Astrocyte (in vitro differentiated cells and primary cell): ENCODE measurements around the gene ACTN4. TPM values are rescaled to one million over a fixed set of nuclear protein-coding genes. Genes with fewer than 3 reads are reported as not detected.

Source experiments
- DNase-seq: peaks from one replicate; pipeline ENCODE4 v3.0.0-alpha.2; 2010; ENCODE audit warnings: low read depth
- FAIRE-seq: peaks from 2 replicates; lab custom pipeline; 2011; peaks lifted over from hg19 to GRCh38; lab: Jason Lieb, UNC
- H2AFZ ChIP-seq: 2 replicates; pipeline ENCODE4 v1.6.0; 2012; ENCODE audit warnings: low read depth, low read length, inconsistent platforms
- H3K27ac ChIP-seq: 2 replicates; pipeline ENCODE4 v1.5.1; 2011; ENCODE audit warnings: low read depth, low read length, inconsistent platforms
- H3K27me3 ChIP-seq: 2 replicates; pipeline ENCODE4 v1.6.0; 2011; ENCODE audit warnings: low read length, inconsistent platforms; ENCODE audit not compliant: insufficient read depth
- H3K36me3 ChIP-seq: 2 replicates; pipeline ENCODE4 v1.5.1; 2011; ENCODE audit warnings: low read length, inconsistent platforms; ENCODE audit not compliant: insufficient read depth
- H3K4me1 ChIP-seq: 2 replicates; pipeline ENCODE4 v1.5.1; 2011; ENCODE audit warnings: low read length, inconsistent platforms; ENCODE audit not compliant: insufficient read depth
- H3K4me2 ChIP-seq: 2 replicates; pipeline ENCODE4 v1.6.0; 2012; ENCODE audit warnings: low read length, inconsistent platforms
- H3K4me3 ChIP-seq: 2 replicates; pipeline ENCODE4 v1.5.1; 2011; ENCODE audit warnings: low read depth, mild to moderate bottlenecking, low read length, inconsistent platforms; ENCODE audit not compliant: insufficient read depth
- H3K79me2 ChIP-seq: 2 replicates; pipeline ENCODE4 v1.6.0; 2012; ENCODE audit warnings: mild to moderate bottlenecking, low read length, inconsistent platforms; ENCODE audit not compliant: insufficient read depth
- H3K9ac ChIP-seq: 2 replicates; pipeline ENCODE4 v1.6.0; 2012; ENCODE audit warnings: mild to moderate bottlenecking, low read length, inconsistent platforms
- H3K9me3 ChIP-seq: 2 replicates; pipeline ENCODE4 v1.5.1; 2012; ENCODE audit warnings: low read depth, mild to moderate bottlenecking, low read length, inconsistent platforms; ENCODE audit not compliant: insufficient read depth
- H4K20me1 ChIP-seq: 2 replicates; pipeline ENCODE4 v1.6.0; 2012; ENCODE audit warnings: low read length, inconsistent platforms; ENCODE audit not compliant: insufficient read depth
- H3K27ac Mint-ChIP-seq: one replicate; pipeline ENCODE4 v1.8.0; 2021; ENCODE audit warnings: mild to moderate bottlenecking, mixed read lengths; ENCODE audit not compliant: unreplicated experiment
- H3K27me3 Mint-ChIP-seq: one replicate; pipeline ENCODE4 v1.8.0; 2021; ENCODE audit warnings: low read depth, mixed read lengths; ENCODE audit not compliant: unreplicated experiment
- H3K36me3 Mint-ChIP-seq: one replicate; pipeline ENCODE4 v1.8.0; 2021; ENCODE audit warnings: low read depth, mixed read lengths; ENCODE audit not compliant: unreplicated experiment
- H3K4me1 Mint-ChIP-seq: one replicate; pipeline ENCODE4 v1.8.0; 2021; ENCODE audit warnings: low read depth, mixed read lengths; ENCODE audit not compliant: unreplicated experiment
- H3K4me3 Mint-ChIP-seq: one replicate; pipeline ENCODE4 v1.8.0; 2021; ENCODE audit warnings: mild to moderate bottlenecking, moderate library complexity, mixed read lengths; ENCODE audit not compliant: unreplicated experiment
- H3K9me3 Mint-ChIP-seq: one replicate; pipeline ENCODE4 v1.8.0; 2021; ENCODE audit warnings: mild to moderate bottlenecking, mixed read lengths; ENCODE audit not compliant: unreplicated experiment
- CTCF ChIP-seq: IDR thresholded peaks from 2 replicates; pipeline ENCODE4 v1.5.1; 2011; ENCODE audit warnings: low read depth, mild to moderate bottlenecking, inconsistent platforms, low read length, moderate library complexity; ENCODE audit not compliant: insufficient read depth
- EZH2 ChIP-seq: IDR thresholded peaks from 2 replicates; pipeline ENCODE4 v1.6.1; 2012; ENCODE audit warnings: mild to moderate bottlenecking, low read length, inconsistent platforms; ENCODE audit not compliant: insufficient read depth
- total RNA-seq: library from RNA; stranded (reverse); gene quantifications from 2 replicates; pipeline ENCODE4 v1.2.1, GENCODE V29; 2021

The ACTN4 gene
- total RNA-seq, 1 donor from 2014 or later = 879 TPM

- peak overlapping the region; percentile 99 for H3K4me3 Mint-ChIP-seq
- Histone ChIP-seq H3K27ac (peak overlapping the region; percentile 99), H3K4me3 (peak overlapping the region; percentile 94), H4K20me1 (peaks cover 65% of the 10 kb centered on the region), H3K4me2 (peak overlapping the region; percentile 87), H2AFZ (no peak overlapping the region), H3K79me2 (peaks cover 71% of the 10 kb centered on the region), H3K9me3 (no peaks in the 10 kb centered on the region), H3K4me1 (peaks cover 43% of the 10 kb centered on the region), H3K36me3 (no peaks in the 10 kb centered on the region), H3K9ac (peak overlapping the region; percentile 100), H3K27me3 (no peaks in the 10 kb centered on the region)
- FAIRE-seq (no peak), DNase-seq (no peak)
- H3K27ac Mint-ChIP-seq = peak overlapping the region; percentile 91
- peaks cover 30% of the 10 kb centered on the region for H3K4me1 Mint-ChIP-seq
- no peaks in the 10 kb centered on the region for H3K27me3 Mint-ChIP-seq
- no peak for TF ChIP-seq CTCF
- no peak for TF ChIP-seq EZH2
- H3K9me3 Mint-ChIP-seq = peaks cover 2% of the 10 kb centered on the region
- H3K36me3 Mint-ChIP-seq = peaks cover 6% of the 10 kb centered on the region
These were observed 2.1 kb downstream of the ACTN4 start for GRCh38 chr19:38649305-38650171.

GRCh38 chr19:38650172-38650775, 2.8 kb downstream of the ACTN4 start:
- Mint-ChIP-seq H3K4me3 (peak overlapping the region; percentile 99), H3K27ac (peak overlapping the region; percentile 89), H3K4me1 (peaks cover 36% of the 10 kb centered on the region), H3K36me3 (peaks cover 6% of the 10 kb centered on the region), H3K27me3 (no peaks in the 10 kb centered on the region), H3K9me3 (peaks cover 2% of the 10 kb centered on the region)
- no peaks in the 10 kb centered on the region for H3K36me3 ChIP-seq
- H3K27me3 ChIP-seq = no peaks in the 10 kb centered on the region
- peaks cover 78% of the 10 kb centered on the region for H3K79me2 ChIP-seq
- no peak for TF ChIP-seq EZH2
- TF ChIP-seq CTCF = no peak
- peaks cover 73% of the 10 kb centered on the region for H4K20me1 ChIP-seq
- FAIRE-seq = no peak
- peaks cover 50% of the 10 kb centered on the region for H3K4me1 ChIP-seq
- peak overlapping the region; percentile 99 for H3K27ac ChIP-seq
- H2AFZ ChIP-seq = no peak overlapping the region
- H3K9me3 ChIP-seq = no peaks in the 10 kb centered on the region
- peak overlapping the region; percentile 100 for H3K9ac ChIP-seq
- peak overlapping the region; percentile 87 for H3K4me2 ChIP-seq
- peak overlapping the region; percentile 94 for H3K4me3 ChIP-seq
- no peak for DNase-seq
